BJ (cell line): ENCODE results near the gene CNTN5. TPM values are rescaled to one million over a fixed set of nuclear protein-coding genes. Genes with fewer than 3 reads are reported as not detected.

Experiments
- CTCF ChIA-PET: fragments of 350-600 bp; formaldehyde crosslinking; extraction: SDS; loops from one replicate; lab custom pipeline; 2021; ENCODE audit warnings: antibody characterized with exemption, inconsistent platforms; lab: Yijun Ruan, JAX
- POLR2A ChIA-PET: fragments of 300-600 bp; sonication (Branson Sonifier 250); formaldehyde crosslinking; extraction: SDS; loops from one replicate; lab custom pipeline; 2021; ENCODE audit warnings: antibody characterized with exemption; lab: Charles Lee
- DNase-seq: peaks from one replicate; pipeline ENCODE4 v3.0.0-alpha.2; 2011; ENCODE audit warnings: low read depth
- H3K27me3 ChIP-seq: 2 replicates; pipeline ENCODE4 v1.6.0; 2011; ENCODE audit warnings: low read length; ENCODE audit not compliant: control insufficient read depth, insufficient read depth
- H3K36me3 ChIP-seq: 2 replicates; pipeline ENCODE4 v1.5.1; 2011; ENCODE audit warnings: low read length; ENCODE audit not compliant: control insufficient read depth, insufficient read depth
- H3K4me3 ChIP-seq: 2 replicates; pipeline ENCODE4 v1.5.1; 2011; ENCODE audit warnings: low read depth, mild to moderate bottlenecking, control low read depth, low read length
- CTCF ChIP-seq: IDR thresholded peaks from 2 replicates; pipeline ENCODE4 v1.5.1; 2011; ENCODE audit warnings: low read depth, mild to moderate bottlenecking, control low read depth, inconsistent platforms, low read length, moderate library complexity; ENCODE audit not compliant: insufficient read depth
- polyA plus RNA-seq: library from polyadenylated mRNA; depleted of rRNA; stranded (reverse); fragments of >200 nt; gene quantifications from 2 replicates; pipeline ENCODE4 v1.2.3, GENCODE V29; 2011

CNTN5 gene
- polyA plus RNA-seq, 1 experiment, result not detected

DNA sequence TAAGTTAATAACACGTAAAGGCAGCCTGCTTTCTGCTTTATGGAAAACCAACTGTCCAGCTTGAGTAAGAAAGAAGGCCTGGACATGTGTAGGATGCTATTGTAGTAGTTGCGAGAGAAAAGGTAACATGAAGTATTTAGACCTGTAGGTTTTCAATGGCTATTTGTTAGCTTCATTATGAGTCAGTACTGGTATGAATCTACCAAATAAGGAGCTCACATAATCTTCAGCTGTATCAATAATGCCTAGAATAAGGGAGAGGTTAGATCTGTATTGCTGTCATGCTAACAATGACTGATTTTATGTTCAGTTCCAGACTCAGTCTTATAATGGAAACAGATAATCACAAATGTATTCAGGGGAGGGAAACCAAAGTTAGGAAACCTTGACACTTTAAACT lies 550.3 kb downstream of the CNTN5 start:
- DNase-seq, result no peak
- CTCF ChIA-PET, result no interaction called here
- Histone ChIP-seq H3K4me3 (no peak overlapping the region), H3K36me3 (no peaks in the 10 kb centered on the region), H3K27me3 (no peaks in the 10 kb centered on the region)
- TF ChIP-seq CTCF, result no peak
- POLR2A ChIA-PET, result no interaction called here

- Histone ChIP-seq H3K36me3 (no peaks in the 10 kb centered on the region), H3K27me3 (no peaks in the 10 kb centered on the region), H3K4me3 (no peak overlapping the region)
- POLR2A ChIA-PET, result no interaction called here
- TF ChIP-seq CTCF, result no peak
- CTCF ChIA-PET, result no interaction called here
- DNase-seq, result no peak
These were observed 564.1 kb downstream of the CNTN5 start for GRCh38 chr11:99584830-99585229.

DNA sequence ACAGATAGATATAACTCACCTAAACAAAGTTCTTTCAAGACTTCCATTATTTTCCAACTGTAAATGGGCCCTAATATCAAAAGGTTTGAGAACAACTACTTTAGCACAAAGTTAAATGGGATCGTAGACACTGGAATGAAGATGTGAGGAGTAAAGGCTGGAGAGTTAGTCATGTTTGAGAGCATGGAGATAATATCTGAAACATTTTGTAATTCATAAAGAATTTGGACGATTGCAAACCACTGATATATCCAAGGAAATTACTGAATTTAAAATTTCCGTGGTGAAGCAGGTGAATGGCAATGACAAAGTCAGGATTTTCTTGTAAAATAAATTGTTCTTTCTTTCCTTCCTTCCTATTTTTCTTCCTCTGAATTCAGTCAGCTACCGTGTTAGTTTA lies 564.9 kb downstream of the CNTN5 start:
- no peaks in the 10 kb centered on the region for H3K27me3 ChIP-seq
- H3K4me3 ChIP-seq, result no peak overlapping the region
- TF ChIP-seq CTCF, result no peak
- POLR2A ChIA-PET, result no interaction called here
- DNase-seq, result no peak
- CTCF ChIA-PET, result no interaction called here
- no peaks in the 10 kb centered on the region for H3K36me3 ChIP-seq

DNA sequence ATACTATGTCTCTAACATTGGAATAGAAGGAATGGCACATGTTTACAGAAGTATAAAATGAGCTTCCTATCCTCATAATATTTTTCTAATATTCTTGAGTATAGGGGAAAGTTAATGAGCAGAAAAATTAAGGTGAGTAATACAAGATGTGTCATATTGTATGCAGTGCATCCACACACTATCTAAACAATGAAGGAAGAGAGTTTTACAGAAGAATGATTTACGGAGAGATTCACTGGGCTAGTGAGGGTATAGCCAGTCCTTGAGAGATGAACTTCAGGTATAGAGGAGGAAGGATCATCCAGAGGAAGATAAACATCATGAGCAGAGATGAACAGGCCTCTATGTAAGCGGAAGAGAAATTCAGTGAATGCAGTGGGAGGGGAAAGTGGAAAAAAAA lies 569.0 kb downstream of the CNTN5 start:
- Histone ChIP-seq H3K36me3 (no peaks in the 10 kb centered on the region), H3K4me3 (no peak overlapping the region), H3K27me3 (no peaks in the 10 kb centered on the region)
- no peak for TF ChIP-seq CTCF
- POLR2A ChIA-PET, result no interaction called here
- CTCF ChIA-PET, result no interaction called here
- no peak for DNase-seq

- no peak for TF ChIP-seq CTCF
- Histone ChIP-seq H3K36me3 (no peaks in the 10 kb centered on the region), H3K27me3 (no peaks in the 10 kb centered on the region), H3K4me3 (no peak overlapping the region)
- DNase-seq, result no peak
- ChIA-PET CTCF (no interaction called here), POLR2A (no interaction called here)
These were observed 571.5 kb downstream of the CNTN5 start for GRCh38 chr11:99592266-99592665.
